Smooth muscle cell (in vitro differentiated cells): ENCODE results near the gene IGFBP6. TPM values are rescaled to one million over a fixed set of nuclear protein-coding genes. Genes with fewer than 3 reads are reported as not detected.

ENCODE experiments used
- DNase-seq: peaks from one replicate; lab custom pipeline; 2025; ENCODE audit not compliant: unreplicated experiment; lab: John Stamatoyannopoulos, UW
- H2AFZ ChIP-seq: fragments of 200-600 bp; sonication (generic); 2 replicates; pipeline ENCODE4 v1.6.0; 2016; ENCODE audit warnings: antibody characterized with exemption, low read depth, mild to moderate bottlenecking
- H3F3A ChIP-seq: fragments of 200-600 bp; sonication (generic); 2 replicates; pipeline ENCODE4 v1.6.0; 2017; ENCODE audit warnings: antibody characterized with exemption, low read depth
- H3K27ac ChIP-seq: fragments of 200-600 bp; sonication (generic); 2 replicates; pipeline ENCODE4 v1.5.1; 2016; ENCODE audit warnings: low read depth, mild to moderate bottlenecking
- H3K27me3 ChIP-seq: fragments of 200-600 bp; sonication (generic); 2 replicates; pipeline ENCODE4 v1.6.1; 2016; ENCODE audit warnings: low read depth, mild to moderate bottlenecking
- H3K36me3 ChIP-seq: fragments of 200-600 bp; sonication (generic); 2 replicates; pipeline ENCODE4 v1.5.1; 2016; ENCODE audit warnings: low read depth
- H3K4me1 ChIP-seq: fragments of 200-600 bp; sonication (generic); 2 replicates; pipeline ENCODE4 v1.5.1; 2016; ENCODE audit warnings: low read depth
- H3K4me2 ChIP-seq: fragments of 200-600 bp; sonication (generic); 2 replicates; pipeline ENCODE4 v1.6.0; 2016; ENCODE audit warnings: mild to moderate bottlenecking
- H3K4me3 ChIP-seq: fragments of 200-600 bp; sonication (generic); 2 replicates; pipeline ENCODE4 v1.5.1; 2016; ENCODE audit warnings: mild to moderate bottlenecking
- H3K79me2 ChIP-seq: fragments of 200-600 bp; sonication (generic); 2 replicates; pipeline ENCODE4 v1.6.0; 2016; ENCODE audit warnings: low read depth, mild to moderate bottlenecking
- H3K9ac ChIP-seq: fragments of 200-600 bp; sonication (generic); 2 replicates; pipeline ENCODE4 v1.6.0; 2016; ENCODE audit warnings: low read depth
- H3K9me3 ChIP-seq: fragments of 200-600 bp; sonication (generic); replicated peaks from 2 replicates; pipeline ENCODE4 v1.5.1; 2016; ENCODE audit warnings: low read depth
- H4K20me1 ChIP-seq: fragments of 200-600 bp; sonication (generic); 2 replicates; pipeline ENCODE4 v1.6.0; 2016; ENCODE audit warnings: low read depth
- WGBS: methylation state at CpG from one replicate; pipeline ENCODE4 v1.1.7; 2016; ENCODE audit warnings: low lambda C conversion rate; 5-methylcytosine and 5-hydroxymethylcytosine counted together
- polyA plus RNA-seq: library from polyadenylated mRNA; unstranded; fragments of >200 nt; fragmentation: Nextera tagmentation; extraction: Ambion mirVana; gene quantifications from 2 replicates; pipeline ENCODE4 v1.2.1, GENCODE V29; 2016
- total RNA-seq: library from RNA; depleted of rRNA; stranded (reverse); fragments of >200 nt; gene quantifications from 2 replicates; pipeline ENCODE4 v1.2.3, GENCODE V29; 2014
- TF ChIP-seq, protein P1 (sequence below): fragments of 200-600 bp; sonication (generic); IDR thresholded peaks from 2 replicates; pipeline ENCODE4 v1.5.1; 2017; ENCODE audit warnings: borderline replicate concordance, mild to moderate bottlenecking, antibody characterized with exemption; ENCODE audit not compliant: insufficient read depth, poor library complexity, severe bottlenecking

The IGFBP6 gene
- total and polyA plus RNA-seq, 2 experiments from 2014 or later: 22.6 to 94.4 TPM

DNA sequence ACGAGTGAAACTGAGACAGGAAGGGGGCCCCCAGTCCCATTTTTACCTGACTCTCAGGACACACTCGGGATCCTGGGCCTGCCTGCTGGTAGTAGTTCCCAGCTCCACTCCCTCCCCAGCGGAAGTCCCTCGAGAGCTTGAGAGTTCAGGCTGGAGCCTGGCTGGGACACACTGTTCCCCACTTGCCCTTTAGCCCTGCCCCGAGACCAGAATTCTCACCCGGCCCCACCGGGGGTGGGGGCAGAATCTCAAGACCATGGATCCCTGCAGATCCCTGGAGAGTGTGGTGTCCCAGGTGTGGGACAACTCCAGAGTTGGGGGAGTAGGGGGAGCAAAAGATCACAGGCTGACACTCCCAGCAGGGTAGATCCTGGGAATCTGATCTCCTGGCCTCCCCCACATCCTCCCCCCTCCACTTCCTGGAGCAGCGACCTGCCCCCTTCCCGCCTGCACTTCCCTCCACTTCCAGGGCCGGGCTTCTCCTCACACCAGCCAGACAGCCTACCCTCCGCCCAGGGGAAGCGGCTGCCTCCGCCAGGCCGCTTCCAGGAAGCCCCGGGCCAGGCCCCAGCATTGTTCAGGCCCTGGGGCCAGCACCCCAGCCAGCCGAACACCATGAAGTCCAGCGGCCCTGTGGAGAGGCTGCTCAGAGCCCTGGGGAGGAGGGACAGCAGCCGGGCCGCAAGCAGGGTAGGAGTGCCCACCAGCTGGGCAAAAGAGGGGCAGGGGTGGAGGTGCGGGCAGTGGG, 47.7 kb upstream of the IGFBP6 start, which contains the start of gene TNS2:
TNS2 (plus strand) TSS at position 495 of the 748 bp plus-strand sequence; CDS start at position 616, 121 bp downstream.
- Histone ChIP-seq H3K36me3 (no peaks in the 10 kb centered on the region), H4K20me1 (no peaks in the 10 kb centered on the region), H3K27ac (peak within 1 kb of the TSS; percentile 86), H3K79me2 (peaks cover 12% of the 10 kb centered on the region), H3K9me3 (no peaks in the 10 kb centered on the region), H3K4me1 (peaks cover 43% of the 10 kb centered on the region), H3K4me2 (peak within 1 kb of the TSS; percentile 84), H3F3A (peaks cover 25% of the 10 kb centered on the region), H3K9ac (peak within 1 kb of the TSS; percentile 17), H3K4me3 (peak within 1 kb of the TSS; percentile 45), H2AFZ (no peak within 1 kb of the TSS), H3K27me3 (no peaks in the 10 kb centered on the region)
- WGBS: 19% methylated on average over 15 of the region's 20 CpGs
- DNase-seq: no peak
- TF ChIP-seq, protein P1, sequence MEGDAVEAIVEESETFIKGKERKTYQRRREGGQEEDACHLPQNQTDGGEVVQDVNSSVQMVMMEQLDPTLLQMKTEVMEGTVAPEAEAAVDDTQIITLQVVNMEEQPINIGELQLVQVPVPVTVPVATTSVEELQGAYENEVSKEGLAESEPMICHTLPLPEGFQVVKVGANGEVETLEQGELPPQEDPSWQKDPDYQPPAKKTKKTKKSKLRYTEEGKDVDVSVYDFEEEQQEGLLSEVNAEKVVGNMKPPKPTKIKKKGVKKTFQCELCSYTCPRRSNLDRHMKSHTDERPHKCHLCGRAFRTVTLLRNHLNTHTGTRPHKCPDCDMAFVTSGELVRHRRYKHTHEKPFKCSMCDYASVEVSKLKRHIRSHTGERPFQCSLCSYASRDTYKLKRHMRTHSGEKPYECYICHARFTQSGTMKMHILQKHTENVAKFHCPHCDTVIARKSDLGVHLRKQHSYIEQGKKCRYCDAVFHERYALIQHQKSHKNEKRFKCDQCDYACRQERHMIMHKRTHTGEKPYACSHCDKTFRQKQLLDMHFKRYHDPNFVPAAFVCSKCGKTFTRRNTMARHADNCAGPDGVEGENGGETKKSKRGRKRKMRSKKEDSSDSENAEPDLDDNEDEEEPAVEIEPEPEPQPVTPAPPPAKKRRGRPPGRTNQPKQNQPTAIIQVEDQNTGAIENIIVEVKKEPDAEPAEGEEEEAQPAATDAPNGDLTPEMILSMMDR: no peak

DNA sequence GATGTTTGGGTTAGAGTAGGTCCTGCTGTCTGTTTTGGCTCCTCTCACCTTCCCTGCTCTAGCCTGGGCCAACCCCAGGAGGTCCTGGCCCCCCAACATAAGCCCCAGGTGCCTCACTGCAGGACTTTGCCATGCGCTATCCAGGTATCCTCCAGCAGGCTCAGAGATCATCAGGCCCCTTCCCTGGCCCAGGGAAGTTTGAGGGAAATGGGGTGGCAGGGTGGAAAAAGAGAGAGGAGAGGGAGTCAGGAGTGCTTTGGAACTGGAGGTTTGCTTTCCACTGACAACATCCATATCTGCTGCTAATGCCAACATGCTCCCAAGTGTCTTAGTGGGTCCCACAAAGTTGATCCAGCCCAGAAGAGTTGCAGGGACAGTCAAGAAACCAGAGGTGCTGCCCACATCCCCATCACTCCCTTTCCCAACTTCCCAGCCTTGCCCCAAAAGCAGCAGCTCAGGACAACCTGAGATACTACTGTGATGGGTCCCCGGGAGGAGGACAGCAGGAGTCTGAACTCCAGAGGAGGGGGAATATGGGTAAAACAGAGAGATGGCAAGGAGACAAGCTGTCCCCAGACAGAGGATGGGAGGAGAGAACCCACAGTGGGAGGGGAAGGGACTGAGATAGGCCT, 46.9 kb upstream of the IGFBP6 start:
- H3K27me3 ChIP-seq: no peaks in the 10 kb centered on the region
- H3K79me2 ChIP-seq: peaks cover 12% of the 10 kb centered on the region
- DNase-seq: no peak
- peaks cover 25% of the 10 kb centered on the region for H3F3A ChIP-seq
- H3K36me3 ChIP-seq: no peaks in the 10 kb centered on the region
- H3K9me3 ChIP-seq: no peaks in the 10 kb centered on the region
- peaks cover 43% of the 10 kb centered on the region for H3K4me1 ChIP-seq
- H3K27ac ChIP-seq: peak overlapping the region; percentile 86
- H3K4me2 ChIP-seq: peak overlapping the region; percentile 84
- TF ChIP-seq, protein P1: no peak
- H2AFZ ChIP-seq: no peak overlapping the region
- peak overlapping the region; percentile 17 for H3K9ac ChIP-seq
- H3K4me3 ChIP-seq: peak overlapping the region; percentile 45
- 83% methylated on average over 2 of the region's 2 CpGs for whole genome bisulfite sequencing
- H4K20me1 ChIP-seq: no peaks in the 10 kb centered on the region

DNA sequence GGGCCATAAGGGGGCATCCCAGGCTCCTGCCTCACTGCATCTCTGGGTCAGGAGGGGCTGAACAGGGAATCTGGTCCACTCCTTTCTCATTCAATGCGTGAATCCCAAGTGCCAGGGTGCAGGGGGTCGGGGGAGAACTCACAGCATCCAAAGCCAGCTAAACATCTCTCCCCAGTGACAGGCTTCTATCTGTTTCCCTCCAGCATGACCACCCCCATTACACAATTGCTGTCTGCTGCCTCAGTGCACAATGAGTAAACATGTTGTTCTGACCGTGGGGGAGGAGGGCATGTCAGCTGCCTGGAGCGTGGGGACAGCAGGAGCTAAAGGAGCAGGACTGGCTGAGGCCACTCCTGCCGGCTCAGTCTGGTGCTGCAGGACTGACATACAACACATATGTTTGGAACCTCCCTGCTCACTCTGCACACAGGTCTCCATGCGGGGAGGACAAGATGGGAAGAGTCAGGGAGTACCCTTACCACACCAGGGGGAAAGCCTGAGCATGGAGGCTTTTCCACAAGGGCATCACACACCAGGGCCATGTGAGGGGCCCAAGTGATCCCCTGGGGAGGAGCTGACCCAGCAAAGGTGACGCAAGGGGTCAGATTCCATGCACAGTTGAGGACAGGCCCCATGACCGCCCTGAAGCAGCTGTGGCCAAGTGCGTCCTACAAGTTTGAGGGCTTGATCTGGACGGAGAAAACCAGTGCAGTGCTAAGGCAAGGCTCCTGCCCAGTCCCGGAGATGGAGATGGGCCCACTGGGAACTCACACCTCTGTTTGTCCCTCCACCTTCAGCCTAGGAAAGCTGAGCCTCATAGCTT, 46.2 kb upstream of the IGFBP6 start:
- Histone ChIP-seq H3K9ac (no peak overlapping the region), H2AFZ (no peak overlapping the region), H3K4me3 (peak overlapping the region; percentile 45), H3K27ac (peak overlapping the region; percentile 86), H3K79me2 (peaks cover 12% of the 10 kb centered on the region), H3K4me2 (peak overlapping the region; percentile 84), H4K20me1 (no peaks in the 10 kb centered on the region), H3K27me3 (no peaks in the 10 kb centered on the region), H3K36me3 (no peaks in the 10 kb centered on the region), H3K4me1 (peaks cover 37% of the 10 kb centered on the region), H3K9me3 (no peaks in the 10 kb centered on the region), H3F3A (peaks cover 25% of the 10 kb centered on the region)
- DNase-seq: peak; percentile 29
- TF ChIP-seq, protein P1: no peak
- WGBS: 48% methylated on average over 11 of the region's 11 CpGs
